Sciatic nerve (tissue), 2 donors: ENCODE measurements around the gene PANX3. TPM values are rescaled to one million over a fixed set of nuclear protein-coding genes. Genes with fewer than 3 reads are reported as not detected.

Experiments used
- ATAC-seq: fragments of 200-7000 bp; cut with Tn5 transposase; one replicate; pipeline ENCODE4 v1.9.1; 2020; ENCODE audit warnings: mild to moderate bottlenecking, moderate library complexity
- DNase-seq: peaks from one replicate; pipeline ENCODE4 v3.0.0-alpha.2; 2020; ENCODE audit warnings: low spot score
- intact Hi-C: fragments of 100-400 bp; cut with DNase I; formaldehyde crosslinking; loops from one replicate; pipeline ENCODE4 v1.14.2; 2022
- total RNA-seq: library from RNA; stranded (reverse); fragmentation: NEBNext Ultra II Directional; extraction: Animal tissue kit (Norgen Biotek cat#: 25700); gene quantifications from one replicate; pipeline ENCODE4 v1.2.1, GENCODE V29; 2021
- donor health status: DM: no; HTN: no; CAD: no.
- donor health status: DM: no; HTN: no; CAD: no.

Gene PANX3
- total RNA-seq, 1 donor from 2014 or later = not detected

GRCh38 chr11:124644426-124645280, 33.4 kb downstream of the PANX3 start:
- intact Hi-C loops = no loop called here
- DNase-seq (no peak), ATAC-seq (peak; percentile 92)

GRCh38 chr11:124646148-124646547, 34.9 kb downstream of the PANX3 start:
- ATAC-seq (no peak), DNase-seq (no peak)
- intact Hi-C loops = no loop called here

GRCh38 chr11:124648610-124649009, 37.4 kb downstream of the PANX3 start:
- intact Hi-C loops = no loop called here
- ATAC-seq (no peak), DNase-seq (no peak)

- intact Hi-C loops = no loop called here
These were observed 45.8 kb downstream of the PANX3 start for GRCh38 chr11:124656774-124657630.

GRCh38 chr11:124657904-124658303, 46.7 kb downstream of the PANX3 start:
- intact Hi-C loops = no loop called here
- ATAC-seq (no peak), DNase-seq (no peak)

More at GRCh38 chr11:124656774-124657630, 45.8 kb downstream of the PANX3 start:
- no peak for DNase-seq
- ATAC-seq = no peak

GRCh38 chr11:124658501-124658900, 47.3 kb downstream of the PANX3 start:
- no peak for DNase-seq
- intact Hi-C loops = no loop called here
- ATAC-seq = no peak

- intact Hi-C loops = no loop called here
These were observed 47.8 kb downstream of the PANX3 start for GRCh38 chr11:124658986-124659385.

GRCh38 chr11:124661553-124661952, 50.3 kb downstream of the PANX3 start:
- ATAC-seq (no peak), DNase-seq (no peak)
- intact Hi-C loops = loop anchor here (10.0 kb wide), 2 partner anchors 103 to 173 kb away; partner anchors contain the start of gene ESAM

More at GRCh38 chr11:124658986-124659385, 47.8 kb downstream of the PANX3 start:
- no peak for ATAC-seq
- no peak for DNase-seq

- intact Hi-C loops = loop anchor here (10.0 kb wide), 2 partner anchors 103 to 173 kb away; partner anchors contain the start of gene ESAM
- ATAC-seq = no peak
- DNase-seq = no peak
These were observed 50.9 kb downstream of the PANX3 start for GRCh38 chr11:124662106-124662505.

- no peak for DNase-seq
These were observed 52.6 kb downstream of the PANX3 start for GRCh38 chr11:124663861-124664260.

GRCh38 chr11:124667601-124668000, 56.4 kb downstream of the PANX3 start:
- intact Hi-C loops = loop anchor here (10.0 kb wide), 2 partner anchors 97 to 167 kb away; partner anchors contain the start of gene ESAM
- ATAC-seq (no peak), DNase-seq (no peak)

More at GRCh38 chr11:124663861-124664260, 52.6 kb downstream of the PANX3 start:
- intact Hi-C loops = loop anchor here (10.0 kb wide), 2 partner anchors 101 to 171 kb away; partner anchors contain the start of gene ESAM
- no peak for ATAC-seq

- intact Hi-C loops = loop anchor here (10.0 kb wide), 2 partner anchors 96 to 166 kb away; partner anchors contain the start of gene ESAM
- DNase-seq (no peak), ATAC-seq (no peak)
These were observed 58.0 kb downstream of the PANX3 start for GRCh38 chr11:124669193-124669592.

Other genes with a start within 250 kb of the PANX3 start
- not detected for gene OR8B2, start 226.9 kb upstream of the PANX3 start, total RNA-seq
- gene OR8B3, start 212.4 kb upstream of the PANX3 start, total RNA-seq = not detected
- gene OR8B4, start 186.6 kb upstream of the PANX3 start, total RNA-seq = not detected
- gene OR8B8, start 165.7 kb upstream of the PANX3 start, total RNA-seq = not detected
- not detected for gene OR8B12, start 67.8 kb upstream of the PANX3 start, total RNA-seq
- not detected for gene OR8A1, start 41.4 kb upstream of the PANX3 start, total RNA-seq
- 38.8 TPM for gene TBRG1, start 11.4 kb downstream of the PANX3 start, total RNA-seq
- 12.3 TPM for gene SIAE, start 62.3 kb downstream of the PANX3 start, total RNA-seq
- 2.5 TPM for gene SPA17, start 62.5 kb downstream of the PANX3 start, total RNA-seq
- 6.2 TPM for gene NRGN, start 128.5 kb downstream of the PANX3 start, total RNA-seq
- gene VSIG2, start 140.8 kb downstream of the PANX3 start, total RNA-seq = 2.0 TPM
- gene ESAM, start 150.9 kb downstream of the PANX3 start, total RNA-seq = 61.0 TPM
- 22.1 TPM for gene MSANTD2, start 189.0 kb downstream of the PANX3 start, total RNA-seq